Coronary artery (tissue), 2 donors: Measurements from ENCODE around the gene MARCHF11.

Experiments used
- DNase-seq: peaks from one replicate; pipeline ENCODE4 v3.0.0-alpha.2; 2017; ENCODE audit warnings: low spot score
- H3K27ac ChIP-seq, 2 donors: fragments of 200-600 bp; sonication (generic); one replicate each; pipeline ENCODE4 v1.5.1; 2016 to 2019
- H3K4me3 ChIP-seq: fragments of 200-600 bp; sonication (generic); 2 replicates; pipeline ENCODE4 v1.5.1; 2016; ENCODE audit warnings: mild to moderate bottlenecking, moderate library complexity
- TF ChIP-seq, protein P1 (sequence below): fragments of 200-600 bp; sonication (generic); IDR thresholded peaks from one replicate; pipeline ENCODE4 v1.5.1; 2019; ENCODE audit warnings: antibody characterized with exemption

Gene MARCHF11

DNA sequence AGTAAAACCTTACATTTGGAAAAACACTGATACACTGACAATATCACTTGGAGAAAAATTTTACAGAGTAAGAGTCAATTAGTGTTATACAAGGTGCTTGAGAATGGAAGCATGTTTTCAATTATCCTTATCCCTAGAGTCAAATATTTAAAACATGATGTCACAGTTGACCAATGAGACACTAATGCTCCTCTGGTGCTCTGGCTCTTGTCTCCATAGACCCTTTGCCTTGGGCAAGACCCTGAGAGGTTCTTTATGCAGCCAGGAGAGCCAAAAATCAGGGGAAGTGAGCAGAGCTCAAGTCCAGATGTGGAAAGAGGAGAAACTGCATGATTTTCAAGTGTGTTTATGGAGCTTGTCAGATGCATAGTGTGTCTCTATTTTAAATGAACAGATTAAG, 153.9 kb downstream of the MARCHF11 start:
- TF ChIP-seq, protein P1, sequence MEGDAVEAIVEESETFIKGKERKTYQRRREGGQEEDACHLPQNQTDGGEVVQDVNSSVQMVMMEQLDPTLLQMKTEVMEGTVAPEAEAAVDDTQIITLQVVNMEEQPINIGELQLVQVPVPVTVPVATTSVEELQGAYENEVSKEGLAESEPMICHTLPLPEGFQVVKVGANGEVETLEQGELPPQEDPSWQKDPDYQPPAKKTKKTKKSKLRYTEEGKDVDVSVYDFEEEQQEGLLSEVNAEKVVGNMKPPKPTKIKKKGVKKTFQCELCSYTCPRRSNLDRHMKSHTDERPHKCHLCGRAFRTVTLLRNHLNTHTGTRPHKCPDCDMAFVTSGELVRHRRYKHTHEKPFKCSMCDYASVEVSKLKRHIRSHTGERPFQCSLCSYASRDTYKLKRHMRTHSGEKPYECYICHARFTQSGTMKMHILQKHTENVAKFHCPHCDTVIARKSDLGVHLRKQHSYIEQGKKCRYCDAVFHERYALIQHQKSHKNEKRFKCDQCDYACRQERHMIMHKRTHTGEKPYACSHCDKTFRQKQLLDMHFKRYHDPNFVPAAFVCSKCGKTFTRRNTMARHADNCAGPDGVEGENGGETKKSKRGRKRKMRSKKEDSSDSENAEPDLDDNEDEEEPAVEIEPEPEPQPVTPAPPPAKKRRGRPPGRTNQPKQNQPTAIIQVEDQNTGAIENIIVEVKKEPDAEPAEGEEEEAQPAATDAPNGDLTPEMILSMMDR: no peak
- Histone ChIP-seq H3K4me3 (no peak overlapping the region), H3K27ac (no peak overlapping the region)
- DNase-seq: no peak

DNA sequence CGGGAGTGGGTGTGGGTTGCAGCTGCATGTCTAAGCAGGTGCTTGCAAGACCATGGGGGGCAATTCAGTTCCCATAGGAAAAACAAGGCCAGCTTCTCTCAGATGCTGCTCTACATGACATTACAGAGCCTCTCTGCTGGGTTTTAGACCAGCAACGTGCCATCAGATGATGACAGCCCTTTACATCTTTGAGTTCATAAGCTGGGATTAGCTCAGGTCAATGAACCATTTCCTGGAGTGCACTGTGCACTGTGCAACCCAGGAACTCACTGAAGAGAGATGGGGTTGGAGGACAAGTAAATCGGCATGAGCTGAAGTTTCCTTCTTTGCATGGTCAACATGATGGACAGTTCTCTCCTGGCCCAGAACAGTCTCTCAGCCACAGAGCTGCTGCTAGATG, 160.6 kb downstream of the MARCHF11 start:
- Histone ChIP-seq H3K4me3 (no peak overlapping the region), H3K27ac (no peak overlapping the region)
- no peak for DNase-seq
- TF ChIP-seq, protein P1: no peak

DNA sequence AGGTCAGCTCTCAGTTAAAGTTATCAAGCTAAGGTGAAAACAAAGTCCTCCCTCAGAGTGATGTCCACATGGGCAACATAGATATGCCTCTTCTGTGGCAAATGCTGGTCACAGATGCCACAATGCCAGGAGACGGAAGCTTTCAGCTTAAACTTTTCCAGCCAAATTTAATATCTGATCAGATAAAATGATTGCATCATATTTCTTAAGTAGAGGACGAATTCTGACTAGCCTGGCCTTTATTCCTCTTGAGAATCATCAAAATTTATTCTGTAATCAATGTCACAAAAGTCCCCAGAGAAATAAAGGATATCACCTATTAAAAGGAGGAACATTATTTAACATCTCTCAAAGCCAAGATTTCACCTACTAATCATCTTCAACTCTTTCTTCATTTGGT, 161.9 kb downstream of the MARCHF11 start:
- TF ChIP-seq, protein P1: no peak
- Histone ChIP-seq H3K4me3 (no peak overlapping the region), H3K27ac (no peak overlapping the region)
- DNase-seq: no peak
